Duodenal mucosa (tissue), 2 donors: ENCODE measurements around the gene SMYD5.

Experiments
- H3K27ac ChIP-seq: one replicate; pipeline ENCODE4 v1.7.0; 2013; ENCODE audit warnings: low read depth, low read length
- H3K27me3 ChIP-seq, 2 donors: one replicate each; pipeline ENCODE4 v1.7.0; 2013; ENCODE audit warnings: low read length in 2 of 2, control low read depth in 1 of 2; ENCODE audit not compliant: insufficient read depth in 2 of 2, control insufficient read depth in 1 of 2
- H3K36me3 ChIP-seq, 2 donors: one replicate each; pipeline ENCODE4 v1.7.0; 2013; ENCODE audit warnings: low read length in 2 of 2, control low read depth in 1 of 2; ENCODE audit not compliant: insufficient read depth in 2 of 2, control insufficient read depth in 1 of 2
- H3K4me1 ChIP-seq, 2 donors: one replicate each; pipeline ENCODE4 v1.7.0; 2013; ENCODE audit warnings: low read length in 2 of 2, control low read depth in 1 of 2; ENCODE audit not compliant: insufficient read depth in 2 of 2, control insufficient read depth in 1 of 2
- H3K4me3 ChIP-seq, 2 donors: one replicate each; pipeline ENCODE4 v1.7.0; 2013; ENCODE audit warnings: low read length in 2 of 2, low read depth in 1 of 2
- H3K9ac ChIP-seq, 2 donors: one replicate each; pipeline ENCODE4 v1.7.0; 2013; ENCODE audit warnings: low read length in 2 of 2, low read depth in 1 of 2
- H3K9me3 ChIP-seq, 2 donors: one replicate each; pipeline ENCODE4 v1.7.0; 2013; ENCODE audit warnings: low read length in 2 of 2, control low read depth in 1 of 2; ENCODE audit not compliant: control insufficient read depth in 1 of 2

SMYD5 gene

DNA sequence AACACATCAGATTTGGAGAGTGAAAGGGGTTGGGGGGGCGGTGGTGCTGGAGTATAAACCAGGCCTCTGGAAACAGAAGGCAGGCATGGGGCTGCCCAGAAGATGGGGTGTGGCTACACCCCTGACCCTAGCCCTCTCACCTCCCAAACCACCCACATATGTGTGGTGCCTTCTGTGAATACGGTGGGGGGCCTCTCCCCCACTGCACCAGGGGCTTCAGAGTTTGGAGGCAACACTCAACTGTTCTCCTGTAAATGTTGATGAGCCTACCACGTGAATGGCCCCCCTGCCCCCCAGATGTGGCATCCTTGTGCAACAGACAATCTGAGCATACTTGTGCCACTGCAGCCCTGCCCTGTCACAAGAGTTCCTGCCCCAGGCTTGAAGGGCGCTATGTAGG, 50.7 kb downstream of the SMYD5 start:
- no peaks in the 10 kb centered on the region for H3K36me3 ChIP-seq
- H3K4me3 ChIP-seq: no peak overlapping the region

GRCh38 chr2:73265298-73266060, 51.4 kb downstream of the SMYD5 start:
- H3K27ac ChIP-seq: no peak overlapping the region
- H3K36me3 ChIP-seq: no peaks in the 10 kb centered on the region
- no peak overlapping the region for H3K4me3 ChIP-seq
- no peak overlapping the region for H3K9ac ChIP-seq
- no peaks in the 10 kb centered on the region for H3K9me3 ChIP-seq
- peaks cover 4 to 14% of the 10 kb centered on the region in 2 donors for H3K27me3 ChIP-seq
- H3K4me1 ChIP-seq: peaks cover 0 to 5% of the 10 kb centered on the region in 2 donors

More for the DNA sequence above, 50.7 kb downstream of the SMYD5 start:
- H3K27me3 ChIP-seq: peaks cover 4 to 14% of the 10 kb centered on the region in 2 donors
- H3K9me3 ChIP-seq: no peaks in the 10 kb centered on the region
- H3K4me1 ChIP-seq: peaks cover 0 to 5% of the 10 kb centered on the region in 2 donors
- H3K9ac ChIP-seq: no peak overlapping the region
- H3K27ac ChIP-seq: no peak overlapping the region

- H3K27me3 ChIP-seq: peaks cover 4 to 14% of the 10 kb centered on the region in 2 donors
- H3K9me3 ChIP-seq: no peaks in the 10 kb centered on the region
- H3K27ac ChIP-seq: no peak overlapping the region
- no peaks in the 10 kb centered on the region for H3K36me3 ChIP-seq
- no peak overlapping the region for H3K4me3 ChIP-seq
- H3K9ac ChIP-seq: no peak overlapping the region
- H3K4me1 ChIP-seq: peaks cover 0 to 5% of the 10 kb centered on the region in 2 donors
These were observed 52.2 kb downstream of the SMYD5 start for GRCh38 chr2:73266061-73266901.

- no peak overlapping the region for H3K9ac ChIP-seq
- H3K36me3 ChIP-seq: no peaks in the 10 kb centered on the region
- H3K9me3 ChIP-seq: no peaks in the 10 kb centered on the region
- no peak overlapping the region for H3K27ac ChIP-seq
- no peak overlapping the region for H3K4me3 ChIP-seq
- peaks cover 4 to 14% of the 10 kb centered on the region in 2 donors for H3K27me3 ChIP-seq
- peaks cover 0 to 5% of the 10 kb centered on the region in 2 donors for H3K4me1 ChIP-seq
These were observed 53.0 kb downstream of the SMYD5 start for GRCh38 chr2:73267008-73267407.

DNA sequence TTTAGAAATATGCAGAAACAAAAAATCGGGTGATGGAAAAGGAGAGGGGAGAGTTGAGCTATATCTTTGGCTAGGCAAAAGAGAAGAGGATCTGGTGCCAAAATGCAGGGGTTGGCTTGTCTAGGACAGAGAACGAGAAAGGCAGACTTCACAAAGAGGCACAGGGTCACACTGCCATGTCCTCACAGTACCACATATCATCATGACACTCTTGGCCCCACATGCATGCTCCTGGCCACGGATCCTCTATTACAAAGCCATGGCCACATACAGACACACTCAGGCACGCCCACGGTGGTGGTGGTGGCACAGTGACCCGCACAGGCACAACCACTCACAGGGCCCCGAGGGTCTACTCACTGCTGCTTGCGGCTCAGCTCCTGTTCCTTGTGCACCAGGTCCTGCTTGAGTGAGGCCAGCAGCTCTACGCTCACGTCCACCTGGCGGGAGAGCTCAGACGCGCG, 54.4 kb downstream of the SMYD5 start:
- H3K9ac ChIP-seq: peak overlapping the region in 1 of 2 donors; percentile 47
- no peaks in the 10 kb centered on the region for H3K9me3 ChIP-seq
- no peaks in the 10 kb centered on the region for H3K36me3 ChIP-seq
- H3K27ac ChIP-seq: no peak overlapping the region
- peak overlapping the region; percentile 51 to 57 for H3K4me3 ChIP-seq
- peaks cover 0 to 5% of the 10 kb centered on the region in 2 donors for H3K4me1 ChIP-seq
- peaks cover 4 to 14% of the 10 kb centered on the region in 2 donors for H3K27me3 ChIP-seq

DNA sequence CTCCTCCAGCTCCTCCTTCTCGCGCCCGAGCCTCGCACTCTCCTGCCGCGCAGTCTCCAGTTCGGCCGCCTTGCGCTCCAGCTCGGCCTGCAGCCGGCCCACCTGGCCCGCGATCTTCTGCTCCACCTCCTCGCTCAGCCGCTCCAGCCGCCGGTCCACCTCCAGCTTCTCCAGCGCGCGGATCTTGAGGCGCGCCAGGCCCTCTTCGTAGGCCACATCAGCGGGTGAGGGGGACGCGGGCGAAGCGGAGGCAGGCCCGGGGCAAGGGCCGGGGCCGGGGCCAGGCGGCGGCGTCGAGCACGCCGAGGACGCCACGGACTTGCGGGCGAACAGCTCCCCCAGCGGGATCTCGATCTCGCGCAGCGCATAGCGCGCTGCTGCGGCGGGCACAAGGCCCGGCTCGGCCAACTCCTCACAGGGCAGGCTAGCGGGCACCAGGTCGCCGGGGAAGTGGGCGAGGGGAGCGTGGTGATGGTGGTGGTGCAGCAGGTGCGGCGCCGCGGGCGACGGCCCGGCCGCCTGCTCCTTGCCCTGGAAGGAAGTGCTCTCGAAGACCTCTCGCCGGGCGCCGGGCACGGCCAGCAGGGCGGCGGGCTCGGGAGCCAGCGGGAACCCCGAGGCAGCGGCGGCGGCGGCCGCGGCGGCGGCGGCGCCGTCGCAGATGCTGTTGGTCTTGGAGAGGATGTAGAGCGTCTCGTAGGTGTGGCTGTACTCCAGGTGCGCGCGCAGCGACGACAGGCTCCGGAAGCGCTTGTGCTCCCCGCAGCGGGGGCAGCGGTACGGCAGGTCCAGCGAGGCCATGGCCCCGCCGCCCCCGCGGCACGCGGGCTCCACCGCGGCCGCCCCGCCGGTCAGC, 55.0 kb downstream of the SMYD5 start:
- Histone ChIP-seq H3K27ac (no peak overlapping the region), H3K9ac (peak overlapping the region in 1 of 2 donors; percentile 47), H3K4me3 (peak overlapping the region; percentile 51 to 57), H3K9me3 (no peaks in the 10 kb centered on the region), H3K36me3 (no peaks in the 10 kb centered on the region), H3K27me3 (peaks cover 4 to 14% of the 10 kb centered on the region in 2 donors), H3K4me1 (peaks cover 0 to 5% of the 10 kb centered on the region in 2 donors)

DNA sequence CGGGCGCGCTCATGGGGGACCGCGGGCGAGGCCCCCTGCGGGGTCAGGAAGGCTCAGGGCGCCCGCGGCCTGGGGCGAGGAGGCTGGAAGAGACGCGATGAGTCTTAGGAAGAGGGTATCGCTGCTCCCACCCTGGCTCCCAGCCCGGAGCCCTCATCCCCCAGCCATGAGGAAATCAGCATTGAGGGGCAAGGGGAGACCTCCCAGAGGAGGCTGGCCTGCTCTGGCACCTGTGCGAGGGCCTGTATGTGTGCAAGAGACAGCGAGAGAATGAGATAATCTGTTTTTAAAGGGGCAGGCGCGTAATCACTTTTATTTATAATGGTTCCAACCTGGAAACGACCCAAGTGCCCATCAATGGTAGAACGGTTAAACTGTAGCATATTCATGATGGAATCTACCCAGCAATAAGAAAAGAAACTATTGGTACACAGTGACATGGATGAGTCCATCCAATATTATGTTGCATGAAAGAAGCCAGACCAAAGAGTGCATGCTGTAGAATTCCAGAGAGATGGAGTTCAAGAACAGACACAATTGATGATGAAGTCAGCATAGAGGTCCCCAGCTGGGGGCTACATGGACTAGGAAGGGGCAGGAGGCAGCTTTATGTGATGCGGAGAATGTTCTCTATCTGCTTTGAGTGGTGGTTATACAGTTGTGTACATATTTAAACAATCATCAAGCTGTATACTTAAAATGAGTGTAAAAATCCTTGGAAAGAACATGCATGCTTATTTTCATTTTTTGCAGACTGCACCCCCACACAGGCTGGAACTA, 55.8 kb downstream of the SMYD5 start:
- Histone ChIP-seq H3K9me3 (no peaks in the 10 kb centered on the region), H3K4me3 (peak overlapping the region; percentile 36 to 57), H3K9ac (no peak overlapping the region), H3K27me3 (peaks cover 4 to 14% of the 10 kb centered on the region in 2 donors), H3K36me3 (no peaks in the 10 kb centered on the region), H3K4me1 (peaks cover 0 to 5% of the 10 kb centered on the region in 2 donors), H3K27ac (no peak overlapping the region)

- H3K27me3 ChIP-seq: peaks cover 4 to 10% of the 10 kb centered on the region in 2 donors
- no peak overlapping the region for H3K27ac ChIP-seq
- H3K4me3 ChIP-seq: no peak overlapping the region
- H3K9ac ChIP-seq: no peak overlapping the region
- no peaks in the 10 kb centered on the region for H3K36me3 ChIP-seq
- H3K9me3 ChIP-seq: no peaks in the 10 kb centered on the region
- peaks cover 0 to 5% of the 10 kb centered on the region in 2 donors for H3K4me1 ChIP-seq
These were observed 58.2 kb downstream of the SMYD5 start for GRCh38 chr2:73272270-73272669.
